Ectodermal cell (in vitro differentiated cells): ENCODE results near the gene SLC16A4.

ENCODE experiments used
- H3K27ac ChIP-seq: 2 replicates; pipeline ENCODE4 v1.7.0; 2013; ENCODE audit warnings: mild to moderate bottlenecking, low read depth, low read length; ENCODE audit not compliant: insufficient read depth, poor library complexity, severe bottlenecking
- H3K27me3 ChIP-seq: 2 replicates; pipeline ENCODE4 v1.7.0; 2013; ENCODE audit warnings: mild to moderate bottlenecking, low read length; ENCODE audit not compliant: insufficient read depth, control insufficient read depth, poor library complexity, severe bottlenecking
- H3K36me3 ChIP-seq: one replicate; pipeline ENCODE4 v1.7.0; 2013; ENCODE audit warnings: low read length; ENCODE audit not compliant: control insufficient read depth, insufficient read depth
- H3K4me1 ChIP-seq: one replicate; pipeline ENCODE4 v1.7.0; 2013; ENCODE audit warnings: low read length; ENCODE audit not compliant: control insufficient read depth, insufficient read depth
- H3K4me3 ChIP-seq: 2 replicates; pipeline ENCODE4 v1.7.0; 2013; ENCODE audit warnings: low read depth, low read length, control low read depth; ENCODE audit not compliant: insufficient read depth
- H3K9me3 ChIP-seq: 2 replicates; pipeline ENCODE4 v1.7.0; 2013; ENCODE audit warnings: mild to moderate bottlenecking, low read length, moderate library complexity; ENCODE audit not compliant: control insufficient read depth
- WGBS, 2 experiments: methylation state at CpG; one replicate each; pipeline ENCODE4 v1.1.7; 2013; ENCODE audit warnings: missing lambda C conversion rate in 2 of 2; 5-methylcytosine and 5-hydroxymethylcytosine counted together

Gene SLC16A4

GRCh38 chr1:110337704-110338308, 53.0 kb downstream of the SLC16A4 start:
- Histone ChIP-seq H3K27ac (peak overlapping the region; percentile 94), H3K4me3 (peak overlapping the region; percentile 89), H3K4me1 (peaks cover 17% of the 10 kb centered on the region), H3K36me3 (peaks cover 13% of the 10 kb centered on the region), H3K9me3 (no peaks in the 10 kb centered on the region), H3K27me3 (no peaks in the 10 kb centered on the region)
- WGBS, 2 experiments: 1% methylated on average over 36 of the region's 36 CpGs

GRCh38 chr1:110336300-110337039, 54.4 kb downstream of the SLC16A4 start:
- H3K4me1 ChIP-seq: peaks cover 12% of the 10 kb centered on the region
- H3K9me3 ChIP-seq: no peaks in the 10 kb centered on the region
- H3K27ac ChIP-seq: no peak overlapping the region
- WGBS, 2 experiments: 100% methylated on average over 1 of the region's 1 CpG; no CpG with 5 or more reads in 1 of the 2 experiments
- no peaks in the 10 kb centered on the region for H3K27me3 ChIP-seq
- H3K36me3 ChIP-seq: peaks cover 10% of the 10 kb centered on the region
- H3K4me3 ChIP-seq: no peak overlapping the region

DNA sequence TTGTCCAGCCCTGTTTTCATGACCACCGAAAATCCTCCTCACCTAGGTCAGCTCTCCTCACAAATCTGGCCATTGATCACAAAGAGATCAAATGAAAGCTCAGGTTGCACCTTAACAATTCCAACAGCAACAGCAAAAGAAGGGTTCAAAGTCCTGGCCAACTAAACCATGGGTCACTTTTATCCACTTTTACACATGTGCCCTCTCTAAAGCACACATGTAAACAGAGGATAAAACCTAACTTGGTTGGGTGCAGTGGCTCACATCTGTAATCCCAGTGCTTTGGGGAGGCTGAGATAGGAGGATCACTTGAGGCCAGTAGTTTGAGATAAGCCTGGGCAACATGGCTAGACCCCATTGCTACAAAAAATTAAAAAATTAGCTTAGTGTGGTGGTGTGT, 55.6 kb downstream of the SLC16A4 start:
- H3K27me3 ChIP-seq: no peaks in the 10 kb centered on the region
- no peak overlapping the region for H3K27ac ChIP-seq
- 86 to 92% methylated on average over 1 of the region's 1 CpG for WGBS, 2 experiments
- peaks cover under 1% of the 10 kb centered on the region for H3K4me1 ChIP-seq
- no peaks in the 10 kb centered on the region for H3K9me3 ChIP-seq
- no peaks in the 10 kb centered on the region for H3K36me3 ChIP-seq
- H3K4me3 ChIP-seq: no peak overlapping the region

GRCh38 chr1:110328700-110329099, 62.1 kb downstream of the SLC16A4 start:
- Histone ChIP-seq H3K4me1 (no peaks in the 10 kb centered on the region), H3K36me3 (no peaks in the 10 kb centered on the region), H3K27ac (no peak overlapping the region), H3K27me3 (no peaks in the 10 kb centered on the region), H3K4me3 (no peak overlapping the region), H3K9me3 (no peaks in the 10 kb centered on the region)
- WGBS, 2 experiments: 93 to 94% methylated on average over 3 of the region's 3 CpGs

DNA sequence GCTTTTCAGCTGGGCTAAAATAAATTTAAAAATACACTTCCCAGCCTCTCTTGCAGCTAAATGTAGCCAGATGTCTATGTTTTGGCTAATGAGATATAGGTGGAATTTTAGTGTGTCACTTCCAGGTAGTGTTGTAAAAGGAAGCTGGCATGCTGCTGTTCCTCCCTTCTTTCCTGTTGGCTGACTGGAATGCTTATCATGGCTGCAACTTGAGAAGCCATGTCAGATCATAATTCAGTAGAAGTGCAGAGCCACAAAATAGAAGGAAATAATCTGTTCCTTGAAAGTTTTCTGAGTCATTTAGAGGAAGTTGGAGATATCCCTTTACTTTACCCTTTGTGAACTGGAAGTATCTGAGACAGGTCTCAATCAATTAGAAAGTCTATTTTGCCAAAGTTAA, 62.6 kb downstream of the SLC16A4 start:
- H3K4me1 ChIP-seq: no peaks in the 10 kb centered on the region
- no peak overlapping the region for H3K4me3 ChIP-seq
- no peaks in the 10 kb centered on the region for H3K9me3 ChIP-seq
- H3K27me3 ChIP-seq: no peaks in the 10 kb centered on the region
- H3K36me3 ChIP-seq: no peaks in the 10 kb centered on the region
- H3K27ac ChIP-seq: no peak overlapping the region

- Histone ChIP-seq H3K9me3 (no peaks in the 10 kb centered on the region), H3K4me1 (no peaks in the 10 kb centered on the region), H3K4me3 (no peak overlapping the region), H3K27me3 (no peaks in the 10 kb centered on the region), H3K27ac (no peak overlapping the region), H3K36me3 (no peaks in the 10 kb centered on the region)
- WGBS, 2 experiments: 70 to 75% methylated on average over 1 of the region's 1 CpG
Measured at GRCh38 chr1:110326826-110327225, 64.0 kb downstream of the SLC16A4 start.

DNA sequence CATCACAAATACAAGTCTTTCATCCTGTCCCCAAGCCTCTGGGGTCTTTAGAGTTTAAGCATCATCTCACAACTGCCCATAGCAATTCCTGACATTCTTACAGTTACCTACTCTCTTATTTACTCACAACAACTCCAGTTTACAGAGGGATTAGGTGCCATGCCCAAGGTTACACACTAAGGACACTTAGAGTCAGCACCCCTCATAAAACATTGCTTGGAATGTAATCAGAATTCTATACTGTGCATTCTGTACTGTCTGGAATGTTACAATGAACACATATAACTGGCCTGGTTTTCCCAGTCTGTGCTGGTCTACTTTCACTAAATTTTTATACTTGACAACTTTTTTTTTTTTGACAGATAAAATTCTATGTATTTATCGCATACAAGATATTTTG, 66.2 kb downstream of the SLC16A4 start:
- WGBS, 2 experiments: no CpG with 5 or more reads among the region's 1 CpG
- H3K27me3 ChIP-seq: no peaks in the 10 kb centered on the region
- H3K4me3 ChIP-seq: no peak overlapping the region
- H3K4me1 ChIP-seq: no peaks in the 10 kb centered on the region
- H3K9me3 ChIP-seq: no peaks in the 10 kb centered on the region
- H3K27ac ChIP-seq: no peak overlapping the region
- no peaks in the 10 kb centered on the region for H3K36me3 ChIP-seq

- Histone ChIP-seq H3K27me3 (no peaks in the 10 kb centered on the region), H3K9me3 (no peaks in the 10 kb centered on the region), H3K4me1 (no peaks in the 10 kb centered on the region), H3K4me3 (no peak overlapping the region), H3K36me3 (no peaks in the 10 kb centered on the region), H3K27ac (no peak overlapping the region)
- 85 to 96% methylated on average over 4 of the region's 4 CpGs for WGBS, 2 experiments
Measured at GRCh38 chr1:110321846-110322245, 69.0 kb downstream of the SLC16A4 start.

GRCh38 chr1:110321045-110321444, 69.8 kb downstream of the SLC16A4 start:
- Histone ChIP-seq H3K27ac (no peak overlapping the region), H3K9me3 (no peaks in the 10 kb centered on the region), H3K4me1 (no peaks in the 10 kb centered on the region), H3K4me3 (no peak overlapping the region), H3K27me3 (no peaks in the 10 kb centered on the region), H3K36me3 (no peaks in the 10 kb centered on the region)
- 94 to 100% methylated on average over 2 of the region's 2 CpGs for WGBS, 2 experiments

DNA sequence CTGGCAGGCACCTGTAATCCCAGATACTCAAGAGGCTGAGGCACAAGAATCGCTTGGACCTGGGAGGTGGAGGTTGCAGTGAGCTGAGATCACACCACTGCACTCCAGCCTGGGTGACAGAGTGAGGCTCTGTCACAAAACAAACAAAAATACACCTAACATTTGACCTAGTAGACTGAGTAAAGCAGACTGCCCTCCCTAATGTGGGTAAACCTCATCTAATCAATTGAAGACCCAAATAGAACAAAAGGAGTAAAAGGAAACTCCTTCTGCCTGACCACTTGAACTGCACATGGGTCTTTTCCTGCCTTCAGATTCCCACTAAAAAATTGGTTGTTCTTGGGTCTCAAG, 70.7 kb downstream of the SLC16A4 start:
- no peaks in the 10 kb centered on the region for H3K27me3 ChIP-seq
- H3K9me3 ChIP-seq: no peaks in the 10 kb centered on the region
- H3K27ac ChIP-seq: no peak overlapping the region
- H3K4me3 ChIP-seq: no peak overlapping the region
- WGBS, 2 experiments: 95 to 97% methylated on average over 1 of the region's 1 CpG
- H3K36me3 ChIP-seq: no peaks in the 10 kb centered on the region
- no peaks in the 10 kb centered on the region for H3K4me1 ChIP-seq
